ENCODE results near the gene MCM7. TPM values are rescaled to one million over a fixed set of nuclear protein-coding genes. Genes with fewer than 3 reads are reported as not detected.

MCM7 gene
- total and polyA plus RNA-seq, 4 donors, result 36.0 to 54.7 (median 41.8) TPM

DNA sequence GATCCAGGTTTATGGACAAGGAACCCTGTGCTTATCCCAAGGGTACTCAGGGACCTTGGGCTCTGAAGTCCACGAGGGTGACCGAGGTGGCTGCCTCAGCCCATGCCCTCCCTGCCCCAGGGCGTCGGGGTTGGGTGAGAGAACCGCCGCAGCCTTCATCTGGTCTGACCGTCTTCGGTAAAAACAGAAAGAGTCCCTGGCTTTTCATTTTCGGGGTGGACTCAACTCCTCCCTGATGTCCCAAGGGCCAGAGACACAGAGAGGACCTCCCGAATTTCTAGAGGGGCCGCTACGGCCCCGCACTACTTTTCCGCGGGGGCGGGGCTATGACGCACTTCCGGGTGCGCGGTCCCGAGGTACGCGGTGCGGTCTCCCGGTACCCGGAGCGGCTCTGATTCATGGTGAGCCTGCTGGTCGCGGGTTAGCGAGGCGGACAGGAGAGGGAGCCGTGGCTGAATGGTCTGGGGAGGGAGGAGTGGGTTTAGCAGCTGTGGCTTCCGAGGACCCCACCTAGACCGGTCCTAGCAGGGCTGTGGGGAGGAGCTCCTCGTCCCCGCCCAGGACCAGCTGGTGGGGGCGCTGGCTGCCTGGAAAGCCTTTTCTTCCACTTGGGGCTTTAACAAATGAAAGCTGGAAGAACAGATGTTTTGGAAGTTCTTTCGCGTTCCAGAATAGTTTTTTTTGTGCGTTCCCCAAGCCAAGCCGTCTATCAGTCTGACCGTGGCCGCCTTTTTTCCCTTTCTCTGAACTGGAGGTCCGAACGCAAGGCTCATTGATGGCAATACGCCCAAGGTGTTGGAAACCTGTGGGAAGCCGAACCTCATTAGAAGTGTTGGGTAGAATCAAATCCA is 51.5 kb downstream of the MCM7 start, which contains the start of gene ZSCAN21:
Gene ZSCAN21 (plus strand): TSS at position 334 of the 851 bp plus-strand sequence. CDS start 7,233 bp downstream, outside the sequence.
- Histone ChIP-seq H3K36me3 (ENCODE audit: control insufficient read depth in 4 of 4, insufficient read depth in 4 of 4, low read length in 4 of 4) (peaks cover 0 to 4% (median 1%) of the 10 kb centered on the region in 4 donors), H3K27ac (ENCODE audit: low read depth in 1 of 2, low read length in 1 of 2) (peak within 1 kb of the TSS; percentile 82 to 98), H3K4me3 (peak within 1 kb of the TSS; percentile 80), H3K9me3 (ENCODE audit: control insufficient read depth in 4 of 4, insufficient read depth in 3 of 4, low read length in 3 of 4) (peaks cover 0 to 3% (median 0%) of the 10 kb centered on the region in 4 donors), H3K4me1 (ENCODE audit: control insufficient read depth in 5 of 5, insufficient read depth in 5 of 5, low read length in 5 of 5) (peaks cover 0 to 8% (median 2%) of the 10 kb centered on the region in 5 donors), H3K27me3 (ENCODE audit: control insufficient read depth in 3 of 3, insufficient read depth in 3 of 3, low read length in 2 of 3) (no peaks in the 10 kb centered on the region), H3K9ac (ENCODE audit: insufficient read depth in 1 of 2, low read length in 2 of 2) (peak within 1 kb of the TSS; percentile 29 to 97)
- WGBS, 2 donors, result 1% methylated on average over 46 to 47 of the region's 47 CpGs
- TF ChIP-seq, protein P1, sequence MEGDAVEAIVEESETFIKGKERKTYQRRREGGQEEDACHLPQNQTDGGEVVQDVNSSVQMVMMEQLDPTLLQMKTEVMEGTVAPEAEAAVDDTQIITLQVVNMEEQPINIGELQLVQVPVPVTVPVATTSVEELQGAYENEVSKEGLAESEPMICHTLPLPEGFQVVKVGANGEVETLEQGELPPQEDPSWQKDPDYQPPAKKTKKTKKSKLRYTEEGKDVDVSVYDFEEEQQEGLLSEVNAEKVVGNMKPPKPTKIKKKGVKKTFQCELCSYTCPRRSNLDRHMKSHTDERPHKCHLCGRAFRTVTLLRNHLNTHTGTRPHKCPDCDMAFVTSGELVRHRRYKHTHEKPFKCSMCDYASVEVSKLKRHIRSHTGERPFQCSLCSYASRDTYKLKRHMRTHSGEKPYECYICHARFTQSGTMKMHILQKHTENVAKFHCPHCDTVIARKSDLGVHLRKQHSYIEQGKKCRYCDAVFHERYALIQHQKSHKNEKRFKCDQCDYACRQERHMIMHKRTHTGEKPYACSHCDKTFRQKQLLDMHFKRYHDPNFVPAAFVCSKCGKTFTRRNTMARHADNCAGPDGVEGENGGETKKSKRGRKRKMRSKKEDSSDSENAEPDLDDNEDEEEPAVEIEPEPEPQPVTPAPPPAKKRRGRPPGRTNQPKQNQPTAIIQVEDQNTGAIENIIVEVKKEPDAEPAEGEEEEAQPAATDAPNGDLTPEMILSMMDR (IDR thresholded peaks at IDR 0.05; ENCODE audit: control extremely low read depth, extremely low read depth), result peak; percentile 3
- DNase-seq (peak; percentile 90 to 92 (median 91)), ATAC-seq (ENCODE audit: insufficient read depth, low FRiP score) (peak; percentile 91)

DNA sequence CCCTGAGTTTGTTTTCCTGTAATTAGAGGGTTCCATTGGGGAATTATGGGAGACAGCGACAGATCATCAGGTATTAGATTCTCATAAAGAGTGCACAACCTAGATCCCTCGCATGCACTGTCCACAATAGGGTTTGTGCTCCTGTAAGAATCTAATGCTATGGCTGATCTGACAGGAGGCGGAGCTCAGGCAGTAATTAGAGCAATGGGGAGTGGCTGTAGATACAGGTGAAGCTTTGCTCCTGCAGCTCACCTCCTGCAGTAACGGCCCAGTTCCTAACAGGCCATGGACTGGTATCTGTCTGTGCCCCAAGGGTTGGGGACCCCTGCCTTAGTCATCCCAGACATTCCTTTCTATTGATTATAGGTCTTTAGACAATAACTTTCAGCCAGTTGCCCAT is 52.5 kb downstream of the MCM7 start:
- TF ChIP-seq, protein P1 (IDR thresholded peaks at IDR 0.05; ENCODE audit: control extremely low read depth, extremely low read depth), result no peak
- ATAC-seq (ENCODE audit: insufficient read depth, low FRiP score), result no peak

DNA sequence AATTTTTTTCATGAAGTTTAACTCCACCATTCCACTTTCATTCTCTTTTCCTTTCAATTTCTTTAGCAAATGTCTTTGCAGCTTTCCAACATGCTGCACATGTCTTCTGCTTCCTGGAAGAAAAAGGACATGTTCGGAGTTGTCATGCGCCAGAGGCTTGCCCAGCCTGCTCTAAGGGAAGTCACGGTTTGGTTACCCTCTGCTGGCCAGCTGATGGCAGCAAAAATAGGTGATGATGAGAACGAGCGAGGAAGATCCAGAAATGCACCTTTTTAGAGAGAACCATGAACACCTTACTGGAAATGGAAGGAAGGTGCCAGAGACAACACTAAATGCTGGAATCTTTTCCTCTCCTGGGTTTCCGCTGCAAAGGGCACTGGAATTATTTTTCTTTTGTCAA is 56.5 kb downstream of the MCM7 start:
- Histone ChIP-seq H3K9ac (ENCODE audit: insufficient read depth in 1 of 2, low read length in 2 of 2) (no peak overlapping the region), H3K4me3 (no peak overlapping the region), H3K9me3 (ENCODE audit: control insufficient read depth in 4 of 4, insufficient read depth in 3 of 4, low read length in 3 of 4) (peaks cover 0 to 3% (median 0%) of the 10 kb centered on the region in 4 donors), H3K27me3 (ENCODE audit: control insufficient read depth in 3 of 3, insufficient read depth in 3 of 3, low read length in 2 of 3) (no peaks in the 10 kb centered on the region), H3K27ac (ENCODE audit: low read depth in 1 of 2, low read length in 1 of 2) (no peak overlapping the region), H3K4me1 (ENCODE audit: control insufficient read depth in 5 of 5, insufficient read depth in 5 of 5, low read length in 5 of 5) (peaks cover 0 to 2% (median 0%) of the 10 kb centered on the region in 5 donors), H3K36me3 (ENCODE audit: control insufficient read depth in 4 of 4, insufficient read depth in 4 of 4, low read length in 4 of 4) (peaks cover 0 to 1% (median 0%) of the 10 kb centered on the region in 4 donors)
- 37 to 58% methylated on average over 6 of the region's 6 CpGs for WGBS, 2 donors
- no peak for DNase-seq
- ATAC-seq (ENCODE audit: insufficient read depth, low FRiP score), result no peak
- TF ChIP-seq, protein P1 (IDR thresholded peaks at IDR 0.05; ENCODE audit: control extremely low read depth, extremely low read depth), result no peak

More for the DNA sequence above, 52.5 kb downstream of the MCM7 start:
- 91 to 93% methylated on average over 4 of the region's 4 CpGs for WGBS, 2 donors
- H3K27ac ChIP-seq (ENCODE audit: low read depth in 1 of 2, low read length in 1 of 2), result no peak overlapping the region
- peaks cover 0 to 3% (median 0%) of the 10 kb centered on the region in 4 donors for H3K9me3 ChIP-seq (ENCODE audit: control insufficient read depth in 4 of 4, insufficient read depth in 3 of 4, low read length in 3 of 4)
- H3K4me1 ChIP-seq (ENCODE audit: control insufficient read depth in 5 of 5, insufficient read depth in 5 of 5, low read length in 5 of 5), result peaks cover 0 to 8% (median 2%) of the 10 kb centered on the region in 5 donors
- no peak for DNase-seq
- H3K9ac ChIP-seq (ENCODE audit: insufficient read depth in 1 of 2, low read length in 2 of 2), result no peak overlapping the region
- H3K36me3 ChIP-seq (ENCODE audit: control insufficient read depth in 4 of 4, insufficient read depth in 4 of 4, low read length in 4 of 4), result peaks cover 0 to 4% (median 1%) of the 10 kb centered on the region in 4 donors
- no peak overlapping the region for H3K4me3 ChIP-seq
- no peaks in the 10 kb centered on the region for H3K27me3 ChIP-seq (ENCODE audit: control insufficient read depth in 3 of 3, insufficient read depth in 3 of 3, low read length in 2 of 3)

Small RNA genes lying within 50 kb of the gene (small RNA-seq; reads per million reads assigned to genes)
- gene MIR106B (ENCODE audit: low replicate concordance), result 114 reads per million, percentile 98 among the genes with 10 or more reads in this experiment
- gene MIR25 (ENCODE audit: low replicate concordance), result 1,943 reads per million, percentile 99 among the genes with 10 or more reads in this experiment
- gene MIR93 (ENCODE audit: low replicate concordance), result 651 reads per million, percentile 99 among the genes with 10 or more reads in this experiment

Other genes starting within 250 kb of the MCM7 start
- under 1 TPM; 0.25 to 0.57 TPM for gene OR2AE1, start 224.4 kb downstream of the MCM7 start, total RNA-seq
- gene OR2AE1, start 224.4 kb downstream of the MCM7 start, polyA plus RNA-seq, result under 1 TPM in 1 of 2 donors, not detected in 1; 0.03 TPM
- 10 to 100 TPM; 26.4 to 34.3 TPM for gene TRIM4, start 181.9 kb downstream of the MCM7 start, total RNA-seq
- 10 to 100 TPM; 14.0 to 17.0 TPM for gene TRIM4, start 181.9 kb downstream of the MCM7 start, polyA plus RNA-seq
- gene GJC3, start 171.8 kb downstream of the MCM7 start, total RNA-seq, result under 1 TPM in 1 of 2 donors, not detected in 1; 0.31 TPM
- under 1 TPM; 0.07 to 0.22 TPM for gene GJC3, start 171.8 kb downstream of the MCM7 start, polyA plus RNA-seq
- 10 to 100 TPM in 1 of 2 donors, 1 to 10 TPM in 1; 4.1 to 52.8 TPM for gene AZGP1, start 125.4 kb downstream of the MCM7 start, total RNA-seq
- 10 to 100 TPM in 1 of 2 donors, 1 to 10 TPM in 1; 4.2 to 82.8 TPM for gene AZGP1, start 125.4 kb downstream of the MCM7 start, polyA plus RNA-seq
- gene ZKSCAN1, start 85.8 kb downstream of the MCM7 start, total RNA-seq, result 10 to 100 TPM; 50.4 to 54.0 TPM
- 1 to 10 TPM; 8.2 to 8.7 TPM for gene ZKSCAN1, start 85.8 kb downstream of the MCM7 start, polyA plus RNA-seq
- gene ZSCAN21, start 51.6 kb downstream of the MCM7 start, total RNA-seq, result 10 to 100 TPM in 1 of 2 donors, 1 to 10 TPM in 1; 9.0 to 13.1 TPM
- 1 to 10 TPM; 4.7 to 5.1 TPM for gene ZSCAN21, start 51.6 kb downstream of the MCM7 start, polyA plus RNA-seq
- 10 to 100 TPM; 29.4 to 30.5 TPM for gene ZNF3, start 19.7 kb downstream of the MCM7 start, total RNA-seq
- 10 to 100 TPM; 12.8 to 17.4 TPM for gene ZNF3, start 19.7 kb downstream of the MCM7 start, polyA plus RNA-seq
- 10 to 100 TPM; 66.1 to 89.3 TPM for gene COPS6, start 12.4 kb downstream of the MCM7 start, total RNA-seq
- 100 to 1,000 TPM in 1 of 2 donors, 10 to 100 TPM in 1; 90.5 to 108 TPM for gene COPS6, start 12.4 kb downstream of the MCM7 start, polyA plus RNA-seq
- gene AP4M1, start 246 bp upstream of the MCM7 start, total RNA-seq, result 10 to 100 TPM; 15.7 to 24.2 TPM
- 10 to 100 TPM; 14.8 to 18.5 TPM for gene AP4M1, start 246 bp upstream of the MCM7 start, polyA plus RNA-seq
- gene TAF6, start 18.0 kb upstream of the MCM7 start, total RNA-seq, result 10 to 100 TPM; 36.1 to 51.5 TPM
- 10 to 100 TPM; 31.5 to 39.8 TPM for gene TAF6, start 18.0 kb upstream of the MCM7 start, polyA plus RNA-seq
- gene CNPY4, start 18.2 kb upstream of the MCM7 start, total RNA-seq, result 10 to 100 TPM; 11.9 to 18.6 TPM
- 10 to 100 TPM in 1 of 2 donors, 1 to 10 TPM in 1; 9.8 to 10.5 TPM for gene CNPY4, start 18.2 kb upstream of the MCM7 start, polyA plus RNA-seq
- 1 to 10 TPM; 2.2 to 2.9 TPM for gene MBLAC1, start 25.6 kb upstream of the MCM7 start, total RNA-seq
- gene MBLAC1, start 25.6 kb upstream of the MCM7 start, polyA plus RNA-seq, result 1 to 10 TPM; 1.7 to 1.9 TPM
- gene LAMTOR4, start 47.5 kb upstream of the MCM7 start, total RNA-seq, result 100 to 1,000 TPM in 1 of 2 donors, 10 to 100 TPM in 1; 63.4 to 134 TPM
- 100 to 1,000 TPM; 240 to 288 TPM for gene LAMTOR4, start 47.5 kb upstream of the MCM7 start, polyA plus RNA-seq
- 10 to 100 TPM in 1 of 2 donors, 1 to 10 TPM in 1; 9.8 to 27.9 TPM for gene TRAPPC14, start 57.3 kb upstream of the MCM7 start, total RNA-seq
- gene TRAPPC14, start 57.3 kb upstream of the MCM7 start, polyA plus RNA-seq, result 10 to 100 TPM; 19.5 to 19.6 TPM
- 1 to 10 TPM; 6.1 to 8.0 TPM for gene GAL3ST4, start 67.2 kb upstream of the MCM7 start, total RNA-seq
- 1 to 10 TPM; 1.5 to 4.2 TPM for gene GAL3ST4, start 67.2 kb upstream of the MCM7 start, polyA plus RNA-seq
- gene GPC2, start 76.0 kb upstream of the MCM7 start, total RNA-seq, result 1 to 10 TPM; 1.4 to 2.1 TPM
- gene GPC2, start 76.0 kb upstream of the MCM7 start, polyA plus RNA-seq, result under 1 TPM; 0.61 to 0.68 TPM
- 1 to 10 TPM; 2.0 to 2.1 TPM for gene STAG3, start 76.5 kb upstream of the MCM7 start, total RNA-seq
- gene STAG3, start 76.5 kb upstream of the MCM7 start, polyA plus RNA-seq, result 1 to 10 TPM; 2.0 to 2.8 TPM
- gene PVRIG, start 118.6 kb upstream of the MCM7 start, total RNA-seq, result under 1 TPM; 0.52 to 0.82 TPM
- 1 to 10 TPM in 1 of 2 donors, under 1 TPM in 1; 0.41 to 1.6 TPM for gene PVRIG, start 118.6 kb upstream of the MCM7 start, polyA plus RNA-seq
- gene SPDYE3, start 206.3 kb upstream of the MCM7 start, total RNA-seq, result not detected
- under 1 TPM; 0.06 to 0.10 TPM for gene SPDYE3, start 206.3 kb upstream of the MCM7 start, polyA plus RNA-seq